Astrocyte of the cerebellum (primary cell): Measurements from ENCODE around the gene BLID.

Experiments
- DNase-seq: peaks from one replicate; pipeline ENCODE4 v3.0.0-alpha.2; 2011; ENCODE audit warnings: low read depth
- H3K4me3 ChIP-seq: 2 replicates; pipeline ENCODE4 v1.5.1; 2011; ENCODE audit warnings: mild to moderate bottlenecking, low read depth, low read length, moderate library complexity
- in situ Hi-C: cut with HindIII; loops from 2 replicates; pipeline ENCODE4 v1.10.0; 2017; ENCODE audit warnings: low sequenced_read_pairs
- TF ChIP-seq, protein P1 (sequence below): IDR thresholded peaks from 2 replicates; pipeline ENCODE4 v1.5.1; 2012; ENCODE audit warnings: low read length, low read depth, moderate library complexity, mild to moderate bottlenecking; ENCODE audit errors: missing control alignments

BLID gene

DNA sequence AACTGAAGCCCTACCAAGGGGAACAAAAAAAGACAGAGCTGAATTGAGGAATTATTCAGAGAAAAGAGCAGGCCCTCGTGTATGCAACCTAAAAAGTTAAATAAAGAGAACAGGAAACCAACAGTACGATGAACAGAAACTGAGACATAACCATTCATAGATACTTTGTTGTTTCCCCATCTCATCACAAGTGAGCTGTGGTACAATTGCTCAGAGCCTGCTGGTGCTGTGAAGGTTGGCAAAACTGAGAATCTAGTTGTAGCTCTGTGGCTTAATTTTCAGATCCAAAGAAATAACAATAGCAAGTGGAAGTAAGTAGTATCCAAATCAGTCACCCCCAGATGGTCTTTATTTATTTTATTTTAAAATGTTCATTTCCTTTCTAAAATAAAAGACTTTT is 37.7 kb upstream of the BLID start:
- no peak overlapping the region for H3K4me3 ChIP-seq
- in situ Hi-C loops: no loop called here

DNA sequence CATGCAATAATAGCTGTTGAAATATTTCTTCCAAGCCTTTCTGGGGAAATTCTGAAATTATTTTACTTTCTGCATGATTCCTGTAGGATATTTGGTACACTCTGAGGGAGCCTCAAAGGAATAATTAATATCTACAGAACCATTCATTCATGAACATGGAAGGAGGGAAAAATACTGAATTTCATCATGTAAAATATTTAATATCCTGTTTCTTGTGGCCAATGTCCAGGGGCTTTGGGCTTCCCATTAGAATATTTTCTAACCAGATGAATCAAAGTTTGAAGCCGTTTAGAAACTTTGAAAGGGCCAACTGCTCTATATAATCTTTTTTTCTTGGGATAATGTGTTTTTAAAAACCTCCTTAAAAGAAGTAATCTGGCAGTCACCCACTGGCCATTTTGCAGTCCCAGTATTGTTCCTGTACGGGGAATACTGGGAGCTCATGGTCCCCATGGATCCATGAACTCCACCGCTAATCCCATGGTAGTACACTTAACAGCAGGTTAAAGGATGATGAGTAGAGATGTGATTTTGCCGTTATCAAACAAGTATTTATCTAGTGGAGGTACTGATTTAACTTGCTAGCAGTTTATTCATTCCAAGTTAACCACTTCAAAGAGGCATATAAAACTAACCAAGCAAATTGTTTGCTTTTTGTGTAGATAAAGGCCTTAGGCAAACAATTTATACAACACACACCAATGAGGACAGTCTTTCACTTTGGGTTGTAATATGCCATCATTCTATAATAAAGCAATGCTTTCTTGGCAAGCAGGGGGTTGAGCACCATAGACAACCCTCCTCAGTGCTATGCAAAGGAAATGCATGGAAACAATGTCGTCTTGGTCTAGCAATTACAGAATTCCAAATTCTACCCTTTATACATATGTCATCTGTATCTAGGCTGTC is 34.5 kb upstream of the BLID start:
- TF ChIP-seq, protein P1, sequence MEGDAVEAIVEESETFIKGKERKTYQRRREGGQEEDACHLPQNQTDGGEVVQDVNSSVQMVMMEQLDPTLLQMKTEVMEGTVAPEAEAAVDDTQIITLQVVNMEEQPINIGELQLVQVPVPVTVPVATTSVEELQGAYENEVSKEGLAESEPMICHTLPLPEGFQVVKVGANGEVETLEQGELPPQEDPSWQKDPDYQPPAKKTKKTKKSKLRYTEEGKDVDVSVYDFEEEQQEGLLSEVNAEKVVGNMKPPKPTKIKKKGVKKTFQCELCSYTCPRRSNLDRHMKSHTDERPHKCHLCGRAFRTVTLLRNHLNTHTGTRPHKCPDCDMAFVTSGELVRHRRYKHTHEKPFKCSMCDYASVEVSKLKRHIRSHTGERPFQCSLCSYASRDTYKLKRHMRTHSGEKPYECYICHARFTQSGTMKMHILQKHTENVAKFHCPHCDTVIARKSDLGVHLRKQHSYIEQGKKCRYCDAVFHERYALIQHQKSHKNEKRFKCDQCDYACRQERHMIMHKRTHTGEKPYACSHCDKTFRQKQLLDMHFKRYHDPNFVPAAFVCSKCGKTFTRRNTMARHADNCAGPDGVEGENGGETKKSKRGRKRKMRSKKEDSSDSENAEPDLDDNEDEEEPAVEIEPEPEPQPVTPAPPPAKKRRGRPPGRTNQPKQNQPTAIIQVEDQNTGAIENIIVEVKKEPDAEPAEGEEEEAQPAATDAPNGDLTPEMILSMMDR: no peak
- in situ Hi-C loops: no loop called here
- DNase-seq: no peak
- no peak overlapping the region for H3K4me3 ChIP-seq

More for the DNA sequence above, 37.7 kb upstream of the BLID start:
- TF ChIP-seq, protein P1: no peak
- DNase-seq: no peak

DNA sequence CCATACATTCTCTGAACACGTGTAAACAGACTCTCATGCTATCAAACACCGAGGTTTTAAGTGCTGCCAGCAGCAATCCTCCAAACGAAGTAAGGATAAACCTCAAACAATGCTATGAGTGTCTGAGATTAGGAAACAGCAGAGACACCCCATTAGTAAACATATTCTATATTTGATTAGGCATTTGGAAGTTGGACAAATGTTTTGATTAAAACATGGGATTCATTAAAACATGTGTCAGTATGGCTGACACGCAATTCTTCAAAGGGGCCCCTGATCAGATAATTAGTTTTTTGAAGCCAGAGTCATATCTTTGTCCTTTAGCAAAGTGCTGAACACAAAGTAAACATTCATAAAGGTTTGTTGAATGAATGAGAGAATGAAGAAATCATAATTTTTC is 33.2 kb upstream of the BLID start:
- H3K4me3 ChIP-seq: no peak overlapping the region
- TF ChIP-seq, protein P1: no peak
- in situ Hi-C loops: no loop called here
- DNase-seq: no peak

DNA sequence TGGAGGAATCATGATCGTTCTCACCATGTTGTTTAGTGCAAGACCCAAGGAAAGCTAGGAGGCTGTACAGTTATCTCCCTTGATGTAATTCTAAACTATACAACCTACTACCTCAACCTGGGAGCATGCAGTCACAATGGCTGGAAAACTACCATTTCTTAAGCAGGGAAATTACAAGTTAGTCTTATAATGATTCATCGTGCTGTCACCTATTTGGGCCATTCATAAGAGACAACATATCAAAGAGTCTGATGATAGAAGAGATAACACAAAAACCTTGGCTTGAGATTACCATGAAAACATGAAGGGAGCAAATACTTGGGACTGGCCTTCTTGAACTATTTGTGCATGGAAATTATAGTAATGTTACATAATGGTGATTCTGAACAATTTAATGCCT is 30.5 kb upstream of the BLID start:
- in situ Hi-C loops: no loop called here
- DNase-seq: no peak
- TF ChIP-seq, protein P1: no peak

DNA sequence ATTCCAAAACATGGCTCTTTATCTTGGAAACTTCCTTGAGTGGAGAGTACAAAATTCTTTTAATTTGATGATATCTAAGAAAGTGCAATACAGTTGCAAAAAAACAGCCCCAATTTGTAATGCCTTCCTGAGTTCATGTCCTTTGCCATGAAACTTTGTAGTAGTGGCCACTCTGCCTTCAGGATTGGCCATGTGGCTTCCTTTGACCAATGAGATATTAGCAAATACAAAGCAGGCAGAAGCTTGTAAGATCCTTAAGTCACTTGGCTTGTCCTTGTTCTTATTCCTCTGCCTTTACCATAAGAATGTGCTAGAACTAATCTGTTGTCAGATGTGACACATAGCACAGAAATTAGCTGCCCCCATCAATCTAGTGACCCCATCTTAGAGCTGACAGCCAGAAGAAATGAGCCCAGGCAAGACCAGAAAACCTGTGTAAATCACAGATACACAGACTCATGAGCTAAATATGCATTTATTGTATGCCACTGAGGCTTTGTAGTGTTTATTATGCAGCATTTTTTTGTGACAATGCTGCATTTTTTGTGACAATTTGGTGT is 29.8 kb upstream of the BLID start:
- in situ Hi-C loops: no loop called here
- no peak for DNase-seq
- TF ChIP-seq, protein P1: no peak
- no peak overlapping the region for H3K4me3 ChIP-seq

More for the DNA sequence above, 30.5 kb upstream of the BLID start:
- no peak overlapping the region for H3K4me3 ChIP-seq

DNA sequence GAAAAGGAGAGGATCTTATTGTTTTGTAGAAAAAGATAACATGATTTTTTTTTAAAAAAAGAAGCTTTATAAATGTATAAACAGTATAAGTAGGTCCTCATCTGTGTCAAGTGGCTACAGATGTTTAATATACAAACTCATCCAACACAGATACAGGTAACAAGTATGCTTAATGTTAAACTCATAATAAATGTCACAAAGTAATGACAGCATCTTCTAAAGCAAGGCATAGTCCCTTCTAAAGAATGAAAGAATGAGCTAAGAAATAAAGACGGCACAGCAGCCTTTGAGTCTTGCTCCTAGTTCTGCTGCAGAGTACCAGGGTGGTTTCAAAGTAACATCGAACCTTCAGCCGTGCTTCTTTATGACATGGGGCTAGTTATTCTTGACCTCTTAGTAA is 28.7 kb upstream of the BLID start:
- H3K4me3 ChIP-seq: no peak overlapping the region
- no peak for DNase-seq
- TF ChIP-seq, protein P1: no peak
- in situ Hi-C loops: no loop called here
